Measurements from ENCODE around the gene AATF. TPM values are rescaled to one million over a fixed set of nuclear protein-coding genes. Genes with fewer than 3 reads are reported as not detected.

The AATF gene
- total and polyA plus RNA-seq, 2 donors from 2014 or later: 36.8 to 50.4 TPM

GRCh38 chr17:36937001-36937958 lies 11.5 kb upstream of the AATF start, which contains the start of gene LHX1:
Gene LHX1, plus strand, starts transcription at chr17:36937475. Its CDS starts 723 bp downstream, at chr17:36938198.
- H3K36me3 ChIP-seq (ENCODE audit: control insufficient read depth in 2 of 3, insufficient read depth in 3 of 3, low read length in 3 of 3): no peaks in the 10 kb centered on the region
- peak within 1 kb of the TSS; percentile 49 to 73 (median 65) for H3K9ac ChIP-seq (ENCODE audit: low read length in 3 of 3)
- no peak for TF ChIP-seq CTCF (IDR thresholded peaks at IDR 0.05; ENCODE audit: borderline replicate concordance, extremely low read depth, insufficient read depth)
- H3K9me3 ChIP-seq (ENCODE audit: control insufficient read depth in 2 of 3, insufficient read depth in 1 of 3, low read length in 3 of 3): no peaks in the 10 kb centered on the region
- no peak for FAIRE-seq
- intact Hi-C loops (cut with DNase I): no loop called here
- H3K4me3 ChIP-seq (ENCODE audit: low read length in 3 of 3): peak within 1 kb of the TSS; percentile 77 to 83 (median 81)
- peak within 1 kb of the TSS; percentile 78 to 86 for H3K27ac ChIP-seq (ENCODE audit: low read depth in 2 of 2, low read length in 2 of 2)
- H3K27me3 ChIP-seq (ENCODE audit: control insufficient read depth, insufficient read depth, low read length): peaks cover 34% of the 10 kb centered on the region
- H3K4me1 ChIP-seq (ENCODE audit: control insufficient read depth in 2 of 3, insufficient read depth in 2 of 3, low read depth in 1 of 3, low read length in 3 of 3): peaks cover 0 to 21% (median 13%) of the 10 kb centered on the region in 3 donors
- DNase-seq: peak in 4 of 5 donors; percentile 28 to 60 (median 30)

GRCh38 chr17:36937959-36938565 lies 10.7 kb upstream of the AATF start:
- DNase-seq (peak in 4 of 5 donors; percentile 65 to 75 (median 69)), FAIRE-seq (no peak)
- TF ChIP-seq CTCF (IDR thresholded peaks at IDR 0.05; ENCODE audit: borderline replicate concordance, extremely low read depth, insufficient read depth): no peak
- H3K27me3 ChIP-seq (ENCODE audit: control insufficient read depth, insufficient read depth, low read length): peaks cover 34% of the 10 kb centered on the region
- peaks cover 0 to 16% (median 8%) of the 10 kb centered on the region in 3 donors for H3K4me1 ChIP-seq (ENCODE audit: control insufficient read depth in 2 of 3, insufficient read depth in 2 of 3, low read depth in 1 of 3, low read length in 3 of 3)
- no peaks in the 10 kb centered on the region for H3K36me3 ChIP-seq (ENCODE audit: control insufficient read depth in 2 of 3, insufficient read depth in 3 of 3, low read length in 3 of 3)
- no peaks in the 10 kb centered on the region for H3K9me3 ChIP-seq (ENCODE audit: control insufficient read depth in 2 of 3, insufficient read depth in 1 of 3, low read length in 3 of 3)
- peak overlapping the region; percentile 78 to 86 for H3K27ac ChIP-seq (ENCODE audit: low read depth in 2 of 2, low read length in 2 of 2)
- H3K4me3 ChIP-seq (ENCODE audit: low read length in 3 of 3): peak overlapping the region; percentile 77 to 83 (median 81)
- intact Hi-C loops (cut with DNase I): no loop called here
- H3K9ac ChIP-seq (ENCODE audit: low read length in 3 of 3): peak overlapping the region in 2 of 3 donors; percentile 65 to 73

GRCh38 chr17:36938566-36939051 lies 10.1 kb upstream of the AATF start:
- DNase-seq (peak in 2 of 5 donors; percentile 30 to 43), FAIRE-seq (no peak)

More at GRCh38 chr17:36938566-36939051, 10.1 kb upstream of the AATF start:
- peaks cover 0 to 13% (median 4%) of the 10 kb centered on the region in 3 donors for H3K4me1 ChIP-seq (ENCODE audit: control insufficient read depth in 2 of 3, insufficient read depth in 2 of 3, low read depth in 1 of 3, low read length in 3 of 3)
- H3K27me3 ChIP-seq (ENCODE audit: control insufficient read depth, insufficient read depth, low read length): peaks cover 37% of the 10 kb centered on the region
- peak overlapping the region; percentile 77 to 81 (median 79) for H3K4me3 ChIP-seq (ENCODE audit: low read length in 3 of 3)
- H3K27ac ChIP-seq (ENCODE audit: low read depth in 2 of 2, low read length in 2 of 2): peak overlapping the region; percentile 78 to 86
- no peaks in the 10 kb centered on the region for H3K36me3 ChIP-seq (ENCODE audit: control insufficient read depth in 2 of 3, insufficient read depth in 3 of 3, low read length in 3 of 3)
- no peak for TF ChIP-seq CTCF (IDR thresholded peaks at IDR 0.05; ENCODE audit: borderline replicate concordance, extremely low read depth, insufficient read depth)
- no peaks in the 10 kb centered on the region for H3K9me3 ChIP-seq (ENCODE audit: control insufficient read depth in 2 of 3, insufficient read depth in 1 of 3, low read length in 3 of 3)
- intact Hi-C loops (cut with DNase I): no loop called here
- H3K9ac ChIP-seq (ENCODE audit: low read length in 3 of 3): peak overlapping the region; percentile 33 to 73 (median 62)

All from kidney (tissue), 14 donors.